Activated T-helper 17 cell treated with anti-CD3 and anti-CD28 coated beads, Interleukin-2, amount 50 U/mL, for 72 hours (primary cell): Measurements from ENCODE around the gene ATG13. TPM values are rescaled to one million over a fixed set of nuclear protein-coding genes. Genes with fewer than 3 reads are reported as not detected.

ENCODE experiments used
- ATAC-seq: fragments of 150-1000 bp; cut with Tn5 transposase; replicated peaks from 2 replicates; pipeline ENCODE4 v1.10.0; 2021; ENCODE audit warnings: mild to moderate bottlenecking, moderate library complexity
- H3K27ac Mint-ChIP-seq: one replicate; pipeline ENCODE4 v1.8.0; 2022; ENCODE audit warnings: mixed read lengths
- H3K27me3 Mint-ChIP-seq: one replicate; pipeline ENCODE4 v1.8.0; 2022; ENCODE audit warnings: mixed read lengths
- H3K36me3 Mint-ChIP-seq: one replicate; pipeline ENCODE4 v1.8.0; 2022; ENCODE audit warnings: low read depth, mild to moderate bottlenecking, mixed read lengths
- H3K4me1 Mint-ChIP-seq: one replicate; pipeline ENCODE4 v1.8.0; 2022; ENCODE audit warnings: mixed read lengths
- H3K4me3 Mint-ChIP-seq: one replicate; pipeline ENCODE4 v1.8.0; 2022; ENCODE audit warnings: mild to moderate bottlenecking, mixed read lengths
- H3K9me3 Mint-ChIP-seq: one replicate; pipeline ENCODE4 v1.8.0; 2022; ENCODE audit warnings: mixed read lengths
- total RNA-seq, 2 donors: library from RNA; stranded (reverse); gene quantifications; one replicate each; pipeline ENCODE4 v1.2.3, GENCODE V29; 2022

ATG13 gene
- total RNA-seq, 2 donors from 2014 or later: 59.1 to 62.1 TPM

DNA sequence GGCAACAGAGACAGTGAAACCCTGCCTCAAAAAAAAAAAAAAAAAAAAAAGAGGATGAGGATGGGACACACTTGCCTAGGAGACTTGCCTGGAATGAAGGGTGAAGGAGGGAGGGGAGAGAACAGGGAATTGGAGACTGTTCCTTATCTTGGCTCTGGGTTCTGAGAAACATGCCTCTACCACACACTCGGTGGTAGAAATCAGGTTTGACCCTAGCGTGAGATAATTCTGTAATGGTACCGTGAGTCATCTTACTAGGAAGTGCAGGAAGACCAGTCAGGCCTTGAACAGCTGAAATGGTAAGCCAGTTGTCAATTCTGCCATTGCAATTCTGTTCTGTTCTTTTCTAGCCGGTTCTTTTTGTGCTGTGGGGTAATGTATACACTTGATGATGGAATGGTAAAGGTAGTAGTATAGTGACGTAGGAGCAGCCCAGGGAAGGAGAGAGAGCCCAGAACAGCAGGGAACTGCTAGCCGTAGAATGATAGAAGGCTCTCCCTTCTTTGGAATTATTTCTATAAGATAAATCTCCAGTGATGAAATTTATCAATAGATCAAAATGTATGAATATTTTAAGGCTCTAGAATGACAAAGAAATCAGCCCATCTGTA lies 19.6 kb upstream of the ATG13 start:
- Mint-ChIP-seq H3K4me1 (peaks cover 7% of the 10 kb centered on the region), H3K27me3 (no peaks in the 10 kb centered on the region), H3K27ac (peak overlapping the region; percentile 71), H3K9me3 (no peaks in the 10 kb centered on the region), H3K36me3 (no peaks in the 10 kb centered on the region), H3K4me3 (peak overlapping the region; percentile 45)
- ATAC-seq: peak; percentile 68

DNA sequence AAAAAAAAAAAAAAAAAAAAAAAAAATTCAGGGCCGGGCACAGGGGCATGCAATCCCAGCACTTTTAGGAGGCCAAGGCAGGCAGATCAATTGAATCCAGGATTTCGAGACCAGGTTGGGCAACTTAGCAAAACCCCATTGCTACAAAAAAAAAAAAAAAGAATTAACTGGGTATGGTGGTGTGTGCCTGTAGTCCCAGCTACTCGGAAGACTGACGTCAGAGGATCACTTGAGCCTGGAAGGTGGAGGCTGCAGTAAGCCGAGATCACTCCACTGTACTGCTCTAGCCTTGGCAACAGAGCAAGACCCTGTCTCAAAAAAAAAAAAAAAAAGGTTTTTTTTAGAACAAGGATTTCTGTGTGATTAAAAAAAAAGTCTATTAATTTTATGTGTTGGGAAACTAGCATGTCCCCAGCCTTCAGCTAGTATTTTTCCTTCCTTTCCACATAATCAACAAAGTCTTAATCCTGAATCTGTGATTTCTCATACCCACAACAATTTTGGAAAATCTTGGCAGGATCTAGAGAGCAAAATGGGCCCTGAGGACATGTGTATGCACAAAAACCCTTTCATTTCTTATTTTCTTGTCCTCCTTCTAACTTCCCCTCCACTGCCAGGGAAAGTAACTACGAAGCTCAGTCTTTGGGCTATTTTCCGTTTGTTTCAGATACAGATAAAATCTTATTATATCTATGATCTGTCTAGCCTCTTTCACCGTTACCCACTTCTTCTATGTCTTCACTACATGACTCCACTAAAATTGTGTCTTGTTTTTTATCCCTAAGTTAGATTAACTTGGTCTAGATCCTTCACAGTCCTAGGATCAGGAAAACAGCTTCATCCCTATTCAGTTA lies 17.8 kb upstream of the ATG13 start:
- no peaks in the 10 kb centered on the region for H3K27me3 Mint-ChIP-seq
- H3K9me3 Mint-ChIP-seq: no peaks in the 10 kb centered on the region
- peaks cover 7% of the 10 kb centered on the region for H3K4me1 Mint-ChIP-seq
- no peak overlapping the region for H3K4me3 Mint-ChIP-seq
- H3K27ac Mint-ChIP-seq: peak overlapping the region; percentile 26
- H3K36me3 Mint-ChIP-seq: no peaks in the 10 kb centered on the region
- no peak for ATAC-seq

DNA sequence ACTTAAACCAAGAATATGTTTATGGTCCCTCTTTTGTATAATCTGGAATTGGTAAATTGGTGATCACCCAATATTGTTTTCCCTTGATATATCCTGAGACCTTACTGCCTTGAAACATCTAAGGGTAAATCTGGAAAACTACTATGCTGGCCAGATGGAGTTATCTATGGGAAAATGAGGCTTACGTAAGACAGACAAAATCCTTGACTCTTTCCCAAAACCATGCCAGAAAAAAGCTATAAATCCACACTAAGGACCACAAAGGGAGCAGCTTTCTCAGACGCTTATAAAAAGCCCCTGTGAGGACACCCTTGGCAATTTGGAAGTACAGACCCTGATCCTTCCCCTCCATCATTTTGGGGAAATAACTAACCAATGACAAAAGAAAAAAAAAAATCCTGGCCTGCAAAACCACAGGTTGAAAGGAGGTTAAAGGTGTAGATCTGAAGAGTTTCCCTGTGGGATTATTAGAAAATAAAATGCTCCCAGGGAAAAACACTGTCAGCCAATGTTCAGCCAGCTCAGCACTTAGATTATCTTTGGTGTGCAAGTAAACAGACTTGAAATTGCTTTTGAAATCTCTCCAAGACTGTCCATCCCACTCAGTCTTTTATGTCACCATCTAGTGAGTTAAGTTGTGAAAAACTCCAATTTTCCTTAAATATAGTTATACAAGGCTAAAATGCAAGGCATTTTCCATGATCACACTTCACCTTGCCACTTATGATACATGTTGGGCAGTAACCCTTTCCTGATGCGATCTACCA lies 17.0 kb upstream of the ATG13 start:
- no peaks in the 10 kb centered on the region for H3K36me3 Mint-ChIP-seq
- no peak overlapping the region for H3K4me3 Mint-ChIP-seq
- H3K27me3 Mint-ChIP-seq: no peaks in the 10 kb centered on the region
- H3K9me3 Mint-ChIP-seq: no peaks in the 10 kb centered on the region
- peak overlapping the region; percentile 26 for H3K27ac Mint-ChIP-seq
- ATAC-seq: no peak
- H3K4me1 Mint-ChIP-seq: peaks cover 7% of the 10 kb centered on the region

DNA sequence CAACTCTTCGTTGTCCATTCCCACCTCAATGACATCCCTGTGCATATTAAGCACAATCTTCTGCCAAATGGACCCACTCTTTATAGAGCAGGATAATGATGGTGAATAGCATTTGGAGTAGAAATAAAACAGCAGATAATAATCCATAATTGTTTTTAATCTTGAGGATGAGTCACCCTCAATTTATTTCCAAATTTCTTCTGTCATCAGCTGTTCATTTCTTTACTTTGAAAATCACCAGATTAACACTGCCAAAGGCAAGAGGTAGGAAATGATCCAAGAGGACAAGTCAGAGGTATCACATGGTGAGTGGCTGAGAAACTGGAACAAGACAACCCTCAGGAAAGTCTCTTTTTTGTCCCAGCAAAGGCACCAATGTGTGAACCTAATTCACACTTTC lies 16.2 kb upstream of the ATG13 start:
- Mint-ChIP-seq H3K27me3 (no peaks in the 10 kb centered on the region), H3K27ac (no peak overlapping the region), H3K4me1 (peaks cover 7% of the 10 kb centered on the region), H3K4me3 (no peak overlapping the region), H3K9me3 (no peaks in the 10 kb centered on the region), H3K36me3 (no peaks in the 10 kb centered on the region)
- ATAC-seq: no peak

DNA sequence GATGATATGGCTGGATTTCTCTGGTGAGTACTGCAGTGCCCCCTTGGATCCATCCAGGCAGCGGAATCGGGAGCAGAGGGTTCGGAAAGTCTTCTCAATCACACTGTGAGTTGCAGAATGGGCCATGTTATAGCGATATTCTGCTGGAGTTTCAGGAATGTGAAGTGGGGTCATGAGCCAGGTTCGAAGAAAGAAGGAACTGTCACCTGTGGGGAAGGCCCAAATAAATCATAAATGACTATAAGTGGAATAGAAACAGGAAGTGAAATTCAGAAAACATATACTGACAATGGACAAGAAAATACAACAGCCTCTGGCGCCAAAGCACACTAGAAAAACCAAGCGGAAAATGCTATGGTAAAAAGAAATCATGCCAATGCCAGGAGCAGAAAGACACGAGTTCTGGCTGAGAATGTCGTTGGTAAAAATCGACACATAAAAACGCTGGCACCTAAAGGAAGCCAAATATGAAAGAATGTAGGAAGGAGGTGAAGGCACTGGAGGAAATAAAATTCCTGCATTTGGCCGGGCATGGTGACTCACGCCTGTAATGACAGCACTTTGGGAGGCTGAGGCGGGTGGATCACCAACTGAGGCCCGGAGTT lies 13.5 kb upstream of the ATG13 start:
- H3K27ac Mint-ChIP-seq: no peak overlapping the region
- no peaks in the 10 kb centered on the region for H3K36me3 Mint-ChIP-seq
- H3K4me1 Mint-ChIP-seq: no peaks in the 10 kb centered on the region
- no peaks in the 10 kb centered on the region for H3K9me3 Mint-ChIP-seq
- H3K4me3 Mint-ChIP-seq: no peak overlapping the region
- H3K27me3 Mint-ChIP-seq: no peaks in the 10 kb centered on the region
- no peak for ATAC-seq

DNA sequence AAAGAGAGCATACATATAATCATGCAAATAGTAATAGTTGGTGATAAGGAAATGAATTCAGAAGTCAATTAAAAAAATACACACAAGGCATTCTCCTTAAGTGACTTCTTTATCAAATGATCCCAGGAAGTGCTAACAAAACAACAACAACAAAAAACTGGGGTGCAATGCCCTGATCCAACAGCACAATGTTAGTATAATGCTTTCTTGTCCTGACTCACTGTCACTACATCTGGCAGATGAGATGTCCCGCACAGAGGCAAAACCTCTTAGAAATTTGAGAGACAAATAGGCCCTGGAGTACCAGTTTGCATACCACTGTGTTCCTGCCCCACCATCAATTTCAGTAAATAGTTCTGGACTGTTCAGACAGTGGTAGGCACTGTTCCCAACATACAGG lies 12.6 kb upstream of the ATG13 start:
- Mint-ChIP-seq H3K4me3 (no peak overlapping the region), H3K27me3 (no peaks in the 10 kb centered on the region), H3K4me1 (no peaks in the 10 kb centered on the region), H3K36me3 (no peaks in the 10 kb centered on the region), H3K27ac (no peak overlapping the region), H3K9me3 (no peaks in the 10 kb centered on the region)
- ATAC-seq: no peak

DNA sequence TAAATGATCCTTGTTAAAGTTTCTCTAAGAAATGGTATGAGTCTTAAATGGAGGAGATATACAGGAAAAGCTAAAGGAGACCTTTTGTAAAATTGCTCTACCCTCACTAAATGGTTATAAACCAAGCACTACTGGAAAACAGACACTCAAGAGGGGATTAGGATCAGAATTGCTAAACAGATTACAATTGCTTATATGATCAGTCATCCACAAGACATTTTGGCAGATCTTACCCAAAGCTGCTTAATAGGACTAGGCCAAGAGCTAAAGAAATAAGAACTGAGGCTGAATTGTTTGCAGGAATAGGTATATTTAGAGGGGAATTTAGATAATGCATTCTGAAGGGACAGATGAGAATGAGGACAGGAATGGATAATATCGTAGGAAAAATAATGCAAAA lies 9.8 kb upstream of the ATG13 start:
- Mint-ChIP-seq H3K27me3 (no peaks in the 10 kb centered on the region), H3K4me1 (peaks cover 4% of the 10 kb centered on the region), H3K9me3 (no peaks in the 10 kb centered on the region), H3K36me3 (no peaks in the 10 kb centered on the region), H3K27ac (no peak overlapping the region), H3K4me3 (no peak overlapping the region)
- no peak for ATAC-seq

DNA sequence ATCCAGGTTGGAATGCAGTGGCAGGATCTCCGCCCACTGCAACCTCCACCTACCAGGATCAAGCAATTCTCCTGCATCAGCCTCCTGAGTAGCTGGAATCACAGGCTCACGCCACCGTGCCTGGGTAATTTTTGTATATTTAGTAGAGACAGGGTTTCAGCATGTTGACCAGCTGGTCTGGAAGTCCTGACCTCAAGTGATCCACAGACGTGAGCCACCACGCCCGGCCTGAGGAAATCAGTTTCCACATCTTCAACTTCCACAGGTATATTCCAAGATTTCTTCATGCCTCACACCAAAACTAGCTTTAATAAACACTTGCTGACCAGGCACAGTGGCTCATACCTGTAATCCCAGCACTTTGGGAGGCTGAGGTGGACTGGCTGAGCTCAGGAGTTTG lies 8.0 kb upstream of the ATG13 start:
- H3K36me3 Mint-ChIP-seq: no peaks in the 10 kb centered on the region
- H3K9me3 Mint-ChIP-seq: no peaks in the 10 kb centered on the region
- no peaks in the 10 kb centered on the region for H3K27me3 Mint-ChIP-seq
- no peak for ATAC-seq
- no peak overlapping the region for H3K4me3 Mint-ChIP-seq
- H3K4me1 Mint-ChIP-seq: peaks cover 4% of the 10 kb centered on the region
- no peak overlapping the region for H3K27ac Mint-ChIP-seq

DNA sequence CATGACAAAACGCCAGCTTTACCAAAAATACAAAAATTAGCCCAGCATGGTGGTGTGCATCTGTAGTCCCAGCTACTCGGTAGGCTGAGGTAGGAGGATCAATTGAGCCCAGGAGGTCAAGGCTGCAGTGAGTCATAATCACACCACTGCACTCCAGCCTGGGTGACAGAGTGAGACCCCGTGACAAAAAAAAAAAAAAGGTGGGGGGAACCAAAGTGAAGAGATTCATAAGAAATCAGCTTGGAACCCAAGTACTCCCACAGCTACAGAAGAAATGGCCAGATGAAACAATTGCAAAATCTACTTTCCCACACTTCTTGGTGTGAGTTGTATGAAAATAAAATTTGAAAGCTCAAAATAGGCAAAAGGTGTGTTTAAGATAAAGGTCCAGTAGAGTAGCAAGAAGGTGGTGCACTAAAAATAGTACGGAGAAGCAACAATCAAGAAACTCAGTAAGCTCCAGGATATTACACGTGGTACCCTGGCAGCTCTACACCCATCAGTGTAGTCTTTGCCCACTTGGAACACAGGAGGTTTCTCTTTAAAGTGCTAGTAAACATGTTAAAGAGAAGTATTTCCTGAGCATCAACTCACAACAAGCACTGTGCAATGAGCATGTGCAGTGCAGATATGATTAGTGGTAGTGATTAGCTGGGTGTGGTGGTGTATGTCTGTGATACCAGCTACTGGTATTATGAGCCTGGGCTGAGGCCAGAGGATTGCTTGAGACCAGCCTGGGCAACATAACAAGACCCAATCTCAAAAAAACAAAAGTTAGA lies 5.6 kb upstream of the ATG13 start:
- H3K36me3 Mint-ChIP-seq: peaks cover 5% of the 10 kb centered on the region
- H3K9me3 Mint-ChIP-seq: no peaks in the 10 kb centered on the region
- H3K27ac Mint-ChIP-seq: no peak overlapping the region
- H3K4me1 Mint-ChIP-seq: peaks cover 10% of the 10 kb centered on the region
- no peak overlapping the region for H3K4me3 Mint-ChIP-seq
- no peak for ATAC-seq
- no peaks in the 10 kb centered on the region for H3K27me3 Mint-ChIP-seq

DNA sequence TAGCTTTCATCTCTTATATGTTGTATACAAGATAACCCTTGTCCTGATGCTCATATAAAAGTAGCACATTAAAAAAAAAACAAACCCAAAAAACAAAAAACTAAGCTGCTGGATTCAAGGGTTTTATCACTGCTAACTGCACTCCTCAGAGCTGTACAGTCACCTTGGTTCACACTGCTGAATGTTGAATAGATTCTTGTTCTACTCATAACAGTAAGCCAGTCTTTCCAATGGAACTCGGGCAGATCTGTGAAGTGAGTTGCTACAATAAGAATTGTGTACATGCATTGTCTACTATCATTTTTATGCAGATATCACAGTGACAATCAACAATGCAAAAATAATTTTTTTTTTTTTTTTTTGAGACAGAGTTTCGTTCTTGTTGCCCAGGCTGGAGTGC lies 5.0 kb upstream of the ATG13 start:
- Mint-ChIP-seq H3K27me3 (no peaks in the 10 kb centered on the region), H3K9me3 (no peaks in the 10 kb centered on the region), H3K4me3 (no peak overlapping the region), H3K4me1 (peaks cover 10% of the 10 kb centered on the region), H3K27ac (no peak overlapping the region), H3K36me3 (peaks cover 6% of the 10 kb centered on the region)
- no peak for ATAC-seq

DNA sequence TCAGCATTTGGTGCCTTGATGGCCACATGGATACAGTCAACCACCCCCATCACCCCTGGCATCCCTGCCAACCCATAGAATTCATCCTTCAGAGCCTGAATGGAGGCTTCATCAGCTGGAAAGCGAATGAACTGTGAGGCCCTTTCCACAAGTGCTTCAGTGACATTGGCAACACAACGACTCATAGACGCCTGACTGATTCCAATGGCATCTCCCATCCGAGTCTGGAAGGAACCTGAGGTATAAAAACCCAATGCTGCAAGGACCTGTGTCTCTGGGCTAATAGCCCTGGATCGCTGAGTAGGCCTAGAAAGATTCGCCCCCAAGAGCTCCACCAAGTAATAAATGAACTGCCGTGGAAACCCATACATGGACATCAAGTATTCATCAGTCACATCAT lies 1.6 kb upstream of the ATG13 start:
- H3K9me3 Mint-ChIP-seq: no peaks in the 10 kb centered on the region
- peaks cover 13% of the 10 kb centered on the region for H3K4me1 Mint-ChIP-seq
- no peak overlapping the region for H3K27ac Mint-ChIP-seq
- H3K36me3 Mint-ChIP-seq: peaks cover 12% of the 10 kb centered on the region
- H3K27me3 Mint-ChIP-seq: no peaks in the 10 kb centered on the region
- H3K4me3 Mint-ChIP-seq: peak overlapping the region; percentile 85
- ATAC-seq: no peak

DNA sequence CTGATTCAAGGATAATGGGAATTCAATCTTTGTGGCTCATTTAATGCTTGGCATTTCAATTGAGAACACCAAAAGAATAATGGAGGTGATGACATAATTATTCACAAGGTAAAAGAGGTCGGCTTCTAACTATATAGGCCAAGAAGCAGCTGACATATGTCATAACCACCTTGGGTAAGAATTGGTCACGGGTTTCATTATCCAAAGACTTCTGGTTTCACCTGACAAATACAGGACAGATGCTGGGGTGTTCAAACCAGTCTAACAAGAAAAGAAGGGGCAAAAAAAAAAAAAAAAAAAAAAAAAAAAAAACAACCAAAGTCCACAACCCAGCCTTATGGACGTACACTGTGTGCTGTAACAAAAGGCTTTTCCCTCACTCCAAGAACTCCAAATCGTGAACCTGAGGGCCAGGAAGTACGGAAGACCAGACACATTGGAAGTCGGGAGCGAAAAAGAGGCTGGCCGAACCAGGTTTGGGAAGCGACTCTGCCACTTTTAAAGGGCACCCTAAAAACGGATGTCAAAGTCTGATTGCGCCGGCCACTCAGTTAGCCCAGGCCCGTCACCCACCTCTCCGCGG lies 711 bp upstream of the ATG13 start:
- no peaks in the 10 kb centered on the region for H3K27me3 Mint-ChIP-seq

DNA sequence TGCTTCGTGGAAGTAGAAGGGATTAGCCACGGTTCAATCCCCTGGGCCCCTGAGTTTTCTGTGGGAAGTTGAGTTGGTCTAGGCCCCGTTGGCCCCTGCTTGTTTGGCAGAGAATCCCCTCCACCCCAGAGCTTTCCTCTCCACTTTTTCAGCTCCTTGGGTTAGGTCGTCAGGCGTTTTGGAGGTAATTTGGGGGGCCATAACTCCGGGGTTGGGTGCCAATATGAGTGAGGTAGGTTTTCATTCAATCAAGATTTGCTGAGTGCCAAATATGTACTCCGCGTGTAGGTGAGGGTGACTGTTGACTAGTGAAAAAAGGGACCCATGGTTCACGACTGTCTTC lies 590 bp downstream of the ATG13 start:
- peaks cover 15% of the 10 kb centered on the region for H3K4me1 Mint-ChIP-seq
- H3K27me3 Mint-ChIP-seq: no peaks in the 10 kb centered on the region
- H3K27ac Mint-ChIP-seq: peak overlapping the region; percentile 97
- peak overlapping the region; percentile 85 for H3K4me3 Mint-ChIP-seq
- ATAC-seq: no peak
- H3K36me3 Mint-ChIP-seq: peaks cover 33% of the 10 kb centered on the region
- no peaks in the 10 kb centered on the region for H3K9me3 Mint-ChIP-seq

More for the DNA sequence above, 711 bp upstream of the ATG13 start:
- ATAC-seq: peak; percentile 60
- H3K36me3 Mint-ChIP-seq: peaks cover 20% of the 10 kb centered on the region
- H3K9me3 Mint-ChIP-seq: no peaks in the 10 kb centered on the region
- H3K4me3 Mint-ChIP-seq: peak overlapping the region; percentile 85
- peaks cover 16% of the 10 kb centered on the region for H3K4me1 Mint-ChIP-seq
- peak overlapping the region; percentile 97 for H3K27ac Mint-ChIP-seq

DNA sequence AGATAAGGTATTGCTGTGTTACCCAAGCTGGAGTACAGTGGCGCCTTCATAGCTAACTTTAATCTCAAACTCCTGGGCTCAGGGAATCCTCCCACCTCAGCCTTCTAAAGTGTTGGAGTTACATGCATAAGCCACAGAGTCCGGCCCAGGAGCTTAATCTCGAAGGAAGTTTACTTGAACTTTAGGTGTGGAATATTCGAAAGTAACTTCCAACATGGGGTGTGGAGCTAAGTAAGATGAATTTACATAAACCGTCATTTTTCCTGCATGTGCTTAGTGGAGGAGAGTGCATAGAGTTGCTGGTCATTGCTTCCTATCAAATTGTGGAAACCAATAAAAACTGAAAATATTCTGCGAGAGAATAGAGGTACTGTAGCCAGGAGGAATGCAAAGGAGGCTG lies 1.5 kb downstream of the ATG13 start:
- Mint-ChIP-seq H3K9me3 (no peaks in the 10 kb centered on the region), H3K4me3 (peak overlapping the region; percentile 85), H3K4me1 (peaks cover 15% of the 10 kb centered on the region), H3K27me3 (no peaks in the 10 kb centered on the region), H3K36me3 (peaks cover 35% of the 10 kb centered on the region), H3K27ac (no peak overlapping the region)
- no peak for ATAC-seq
